A549 (cell line): Measurements from ENCODE around the gene ROR1.

Experiments used
- POLR2A ChIP-seq: IDR thresholded peaks from 2 replicates; pipeline ENCODE4 v1.6.1; 2012; ENCODE audit warnings: mild to moderate bottlenecking, low read length
- REST ChIP-seq: fragments of 200-600 bp; sonication (generic); IDR thresholded peaks from 2 replicates; pipeline ENCODE4 v1.6.1; 2016; ENCODE audit warnings: antibody characterized with exemption, mild to moderate bottlenecking, moderate library complexity
- TP53 ChIP-seq: fragments of 250-450 bp; sonication (Bioruptor Pico); IDR thresholded peaks from 2 replicates; pipeline ENCODE4 v1.5.0; 2021; ENCODE audit warnings: mild to moderate bottlenecking, moderate library complexity

- TF ChIP-seq REST (no peak), POLR2A (no peak), TP53 (no peak)
Measured at GRCh38 chr1:64073705-64074104, 299.9 kb downstream of the ROR1 start.
